Measurements from ENCODE around the gene SPDYE2.
"Not testable (repeated sequence)": the region's sequence is repeated elsewhere in the genome, so short reads cannot be mapped to it uniquely, and the experiment has no call there.

Gene SPDYE2

GRCh38 chr7:102550808-102551422 is at the start of gene SPDYE2:
SPDYE2 (plus strand) TSS chr7:102551226; CDS start chr7:102553256, 2,030 bp downstream.
- H3K4me3 ChIP-seq (ENCODE audit: low read depth, low read length); POLR2A ChIA-PET; H3K9me3 ChIP-seq (ENCODE audit: control insufficient read depth, insufficient read depth, low read depth, low read length); CTCF ChIA-PET; H3K36me3 ChIP-seq (ENCODE audit: control insufficient read depth in 2 of 2, insufficient read depth in 1 of 2, low read length in 2 of 2); H3K4me1 ChIP-seq (ENCODE audit: control insufficient read depth, insufficient read depth, low read length); H3K27ac ChIP-seq (ENCODE audit: extremely low read depth, low read depth, low read length): not testable (repeated sequence)

- POLR2A ChIA-PET, result not testable (repeated sequence)
Measured at GRCh38 chr7:102503141-102503540, 47.9 kb upstream of the SPDYE2 start.

GRCh38 chr7:102505298-102506185 is 45.5 kb upstream of the SPDYE2 start:
- POLR2A ChIA-PET; H3K9me3 ChIP-seq (ENCODE audit: control insufficient read depth, insufficient read depth, low read depth, low read length); H3K4me1 ChIP-seq (ENCODE audit: control insufficient read depth, insufficient read depth, low read length); CTCF ChIA-PET; H3K36me3 ChIP-seq (ENCODE audit: control insufficient read depth in 2 of 2, insufficient read depth in 1 of 2, low read length in 2 of 2); H3K27ac ChIP-seq (ENCODE audit: extremely low read depth, low read depth, low read length); H3K4me3 ChIP-seq (ENCODE audit: low read depth, low read length): not testable (repeated sequence)

More at GRCh38 chr7:102503141-102503540, 47.9 kb upstream of the SPDYE2 start:
- H3K4me3 ChIP-seq (ENCODE audit: low read depth, low read length); H3K36me3 ChIP-seq (ENCODE audit: control insufficient read depth in 2 of 2, insufficient read depth in 1 of 2, low read length in 2 of 2); H3K9me3 ChIP-seq (ENCODE audit: control insufficient read depth, insufficient read depth, low read depth, low read length); H3K27ac ChIP-seq (ENCODE audit: extremely low read depth, low read depth, low read length); H3K4me1 ChIP-seq (ENCODE audit: control insufficient read depth, insufficient read depth, low read length); CTCF ChIA-PET: not testable (repeated sequence)

GRCh38 chr7:102507410-102508088 is 43.5 kb upstream of the SPDYE2 start:
- H3K9me3 ChIP-seq (ENCODE audit: control insufficient read depth, insufficient read depth, low read depth, low read length); H3K27ac ChIP-seq (ENCODE audit: extremely low read depth, low read depth, low read length); H3K4me3 ChIP-seq (ENCODE audit: low read depth, low read length); POLR2A ChIA-PET; H3K36me3 ChIP-seq (ENCODE audit: control insufficient read depth in 2 of 2, insufficient read depth in 1 of 2, low read length in 2 of 2); CTCF ChIA-PET; H3K4me1 ChIP-seq (ENCODE audit: control insufficient read depth, insufficient read depth, low read length): not testable (repeated sequence)

- POLR2A ChIA-PET; H3K4me1 ChIP-seq (ENCODE audit: control insufficient read depth, insufficient read depth, low read length); H3K4me3 ChIP-seq (ENCODE audit: low read depth, low read length); H3K9me3 ChIP-seq (ENCODE audit: control insufficient read depth, insufficient read depth, low read depth, low read length); H3K27ac ChIP-seq (ENCODE audit: extremely low read depth, low read depth, low read length); CTCF ChIA-PET; H3K36me3 ChIP-seq (ENCODE audit: control insufficient read depth in 2 of 2, insufficient read depth in 1 of 2, low read length in 2 of 2): not testable (repeated sequence)
Measured at GRCh38 chr7:102510575-102510974, 40.5 kb upstream of the SPDYE2 start.

GRCh38 chr7:102511860-102512522 is 39.0 kb upstream of the SPDYE2 start:
- H3K4me3 ChIP-seq (ENCODE audit: low read depth, low read length); POLR2A ChIA-PET: not testable (repeated sequence)

GRCh38 chr7:102512642-102513221 is 38.3 kb upstream of the SPDYE2 start:
- H3K4me1 ChIP-seq (ENCODE audit: control insufficient read depth, insufficient read depth, low read length); H3K9me3 ChIP-seq (ENCODE audit: control insufficient read depth, insufficient read depth, low read depth, low read length); H3K27ac ChIP-seq (ENCODE audit: extremely low read depth, low read depth, low read length); H3K36me3 ChIP-seq (ENCODE audit: control insufficient read depth in 2 of 2, insufficient read depth in 1 of 2, low read length in 2 of 2); CTCF ChIA-PET; POLR2A ChIA-PET; H3K4me3 ChIP-seq (ENCODE audit: low read depth, low read length): not testable (repeated sequence)
- TF ChIP-seq KLF17 (tag by site-specific recombination; IDR thresholded peaks at IDR 0.05) (peak; percentile 91), PRDM10 (tag by site-specific recombination; IDR thresholded peaks at IDR 0.05) (0 out of 2 replicates have a peak, but pooled peaks have one; percentile 28), SP3 (tag by site-specific recombination; IDR thresholded peaks at IDR 0.05) (peak; percentile 67), PRDM4 (tag by site-specific recombination; IDR thresholded peaks at IDR 0.05) (peak; percentile 46)

More at GRCh38 chr7:102511860-102512522, 39.0 kb upstream of the SPDYE2 start:
- H3K4me1 ChIP-seq (ENCODE audit: control insufficient read depth, insufficient read depth, low read length); H3K27ac ChIP-seq (ENCODE audit: extremely low read depth, low read depth, low read length); H3K9me3 ChIP-seq (ENCODE audit: control insufficient read depth, insufficient read depth, low read depth, low read length); H3K36me3 ChIP-seq (ENCODE audit: control insufficient read depth in 2 of 2, insufficient read depth in 1 of 2, low read length in 2 of 2); CTCF ChIA-PET: not testable (repeated sequence)
